ENCODE data around the gene MRPL14.
A peak's percentile ranks its signal among the peaks of the same experiment; 100 is the strongest.

The MRPL14 gene

DNA sequence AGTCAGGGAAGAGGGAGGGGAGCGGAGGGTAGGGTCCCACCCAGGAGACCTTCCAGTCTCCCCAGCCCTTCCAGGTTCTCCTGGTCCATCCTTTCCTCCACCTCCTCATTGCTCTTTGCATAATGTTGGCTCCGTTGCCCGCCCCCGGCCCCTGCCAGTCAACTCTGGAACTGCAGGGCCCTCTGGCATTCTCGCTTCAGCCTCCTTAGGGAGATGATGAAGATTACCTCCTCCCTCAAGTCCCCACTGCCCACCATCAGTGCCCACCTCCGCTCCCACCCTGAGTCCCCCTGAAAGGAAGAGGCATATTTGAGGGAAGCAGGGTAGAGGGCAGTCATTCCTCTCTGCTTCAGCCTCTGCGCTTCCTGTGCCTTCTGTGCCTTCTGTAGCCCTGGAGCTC, 8.6 kb upstream of the MRPL14 start:
- Histone ChIP-seq H3K27ac (ENCODE audit: insufficient read depth, low read depth, low read length, poor library complexity, severe bottlenecking) (no peak overlapping the region), H3K36me3 (ENCODE audit: control insufficient read depth, insufficient read depth, low read length) (peaks cover 5% of the 10 kb centered on the region), H3K27me3 (ENCODE audit: control insufficient read depth, insufficient read depth, low read length, poor library complexity, severe bottlenecking) (no peaks in the 10 kb centered on the region), H3K4me1 (ENCODE audit: control insufficient read depth, insufficient read depth, low read length) (peaks cover 27% of the 10 kb centered on the region), H3K4me3 (ENCODE audit: insufficient read depth, low read depth, low read length) (no peak overlapping the region), H3K9me3 (ENCODE audit: control insufficient read depth, low read length) (no peaks in the 10 kb centered on the region)
- 83 to 86% methylated on average over 7 of the region's 7 CpGs for WGBS, 2 experiments

DNA sequence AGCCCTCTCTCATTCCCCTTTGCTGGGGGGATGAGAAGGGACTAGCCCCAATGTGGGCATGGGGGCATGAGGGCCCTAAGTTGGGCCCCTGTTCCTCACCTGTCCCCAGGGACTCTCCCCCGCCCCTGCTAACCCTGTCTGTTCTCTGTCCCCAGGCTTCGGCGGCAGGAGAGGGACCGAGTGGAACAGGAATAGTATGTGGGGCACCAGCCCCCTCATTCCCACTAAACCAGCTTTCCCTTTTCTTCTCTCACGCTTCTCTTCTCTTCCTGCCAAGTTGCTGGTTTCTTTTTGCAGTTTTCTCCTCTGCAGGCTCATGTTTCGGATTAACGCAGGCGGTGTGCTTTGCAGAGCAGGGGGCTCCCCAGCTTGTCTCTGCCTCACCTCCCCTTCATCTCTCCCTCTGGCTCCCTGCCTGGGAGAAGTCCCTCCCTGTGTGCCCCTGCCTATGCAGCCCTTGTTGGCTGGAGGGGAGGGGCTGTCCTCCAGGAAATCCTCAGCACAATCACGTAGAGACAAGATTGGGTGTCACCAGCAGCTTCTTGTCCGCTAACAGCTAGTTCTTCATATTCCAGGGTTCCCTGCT, 8.0 kb upstream of the MRPL14 start:
- Histone ChIP-seq H3K27me3 (ENCODE audit: control insufficient read depth, insufficient read depth, low read length, poor library complexity, severe bottlenecking) (no peaks in the 10 kb centered on the region), H3K9me3 (ENCODE audit: control insufficient read depth, low read length) (no peaks in the 10 kb centered on the region), H3K27ac (ENCODE audit: insufficient read depth, low read depth, low read length, poor library complexity, severe bottlenecking) (no peak overlapping the region), H3K4me1 (ENCODE audit: control insufficient read depth, insufficient read depth, low read length) (peaks cover 27% of the 10 kb centered on the region), H3K4me3 (ENCODE audit: insufficient read depth, low read depth, low read length) (no peak overlapping the region), H3K36me3 (ENCODE audit: control insufficient read depth, insufficient read depth, low read length) (peaks cover 5% of the 10 kb centered on the region)
- WGBS, 2 experiments, result 80 to 83% methylated on average over 10 of the region's 10 CpGs

DNA sequence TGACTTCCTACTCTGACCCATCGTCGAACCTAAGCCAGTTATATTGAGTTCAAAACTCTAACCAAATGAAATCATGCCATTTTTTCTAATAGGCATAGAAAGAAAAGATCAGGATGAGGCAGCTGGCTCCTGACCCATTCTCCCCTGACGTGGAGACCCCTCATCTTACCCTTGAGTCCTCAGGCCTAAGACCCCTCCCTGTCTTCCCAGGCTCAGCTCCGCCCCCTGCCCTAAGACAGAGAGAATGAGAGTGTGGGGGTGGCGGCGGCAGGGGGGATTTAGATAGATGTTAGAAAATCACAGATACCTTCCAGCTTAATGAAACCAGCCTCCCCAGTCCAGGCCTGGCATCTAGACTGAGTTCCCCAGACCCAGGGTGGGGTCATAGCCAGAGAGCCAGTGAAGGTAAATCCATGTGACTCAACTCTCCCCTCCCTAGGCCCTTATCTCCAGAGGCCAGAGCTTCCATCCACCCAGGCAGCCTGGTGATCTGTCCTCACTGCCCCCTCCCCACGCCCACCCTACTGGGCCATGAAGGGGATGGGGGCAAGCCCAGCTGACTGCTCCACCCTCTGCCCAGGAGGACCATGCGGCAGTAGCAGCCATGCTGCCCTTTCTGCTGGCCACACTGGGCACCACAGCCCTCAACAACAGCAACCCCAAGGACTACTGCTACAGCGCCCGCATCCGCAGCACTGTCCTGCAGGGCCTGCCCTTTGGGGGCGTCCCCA, 6.9 kb upstream of the MRPL14 start:
- peak overlapping the region; percentile 12 for H3K27ac ChIP-seq (ENCODE audit: insufficient read depth, low read depth, low read length, poor library complexity, severe bottlenecking)
- no peaks in the 10 kb centered on the region for H3K9me3 ChIP-seq (ENCODE audit: control insufficient read depth, low read length)
- no peak overlapping the region for H3K4me3 ChIP-seq (ENCODE audit: insufficient read depth, low read depth, low read length)
- WGBS, 2 experiments, result 83% methylated on average over 9 to 12 of the region's 12 CpGs
- peaks cover 5% of the 10 kb centered on the region for H3K36me3 ChIP-seq (ENCODE audit: control insufficient read depth, insufficient read depth, low read length)
- H3K27me3 ChIP-seq (ENCODE audit: control insufficient read depth, insufficient read depth, low read length, poor library complexity, severe bottlenecking), result no peaks in the 10 kb centered on the region
- peaks cover 27% of the 10 kb centered on the region for H3K4me1 ChIP-seq (ENCODE audit: control insufficient read depth, insufficient read depth, low read length)

DNA sequence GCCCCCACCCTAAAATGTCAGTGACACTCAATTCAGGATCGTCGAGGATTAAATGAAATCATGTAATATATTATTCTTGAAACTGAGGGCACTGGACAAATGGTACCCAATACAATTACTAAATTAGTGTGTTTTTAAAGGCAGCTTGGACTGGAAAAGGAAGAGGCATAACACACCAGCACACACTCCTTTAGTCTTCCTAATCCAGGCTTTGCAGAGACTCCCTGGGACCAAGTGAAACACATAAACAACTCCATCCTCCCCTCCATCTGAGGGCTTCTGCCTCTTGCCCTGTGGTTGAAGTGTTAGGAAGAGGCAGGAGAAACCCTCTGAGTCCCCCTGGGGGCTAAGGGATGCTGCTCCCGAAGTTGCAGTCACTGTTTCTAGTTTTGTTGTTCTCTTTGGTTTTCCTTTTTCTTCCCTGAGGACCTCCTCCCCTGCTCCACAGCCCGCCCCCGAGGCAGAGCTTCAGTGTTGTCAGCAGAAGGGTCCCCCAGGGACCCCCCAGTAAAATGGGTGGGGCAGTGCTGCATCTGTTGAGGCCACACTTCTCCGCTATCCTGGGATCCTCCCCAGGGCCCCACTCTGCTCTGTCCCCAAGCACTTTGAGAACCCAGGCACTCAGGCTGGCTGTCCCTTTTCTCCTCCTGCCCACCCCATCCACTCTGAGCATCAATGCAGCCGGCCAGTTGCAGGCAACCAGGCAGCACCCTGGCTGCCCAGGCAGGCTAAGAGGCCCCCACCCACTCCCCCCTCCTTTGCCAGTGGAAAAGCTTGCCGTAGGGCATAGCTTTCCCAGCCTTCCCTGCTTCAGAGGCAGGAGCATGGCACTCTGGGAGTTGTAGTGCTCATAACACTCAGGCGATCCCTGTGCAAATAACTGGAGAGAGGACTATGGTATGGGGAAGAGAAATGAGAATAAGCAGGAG, 6.0 kb upstream of the MRPL14 start:
- Histone ChIP-seq H3K27me3 (ENCODE audit: control insufficient read depth, insufficient read depth, low read length, poor library complexity, severe bottlenecking) (no peaks in the 10 kb centered on the region), H3K4me3 (ENCODE audit: insufficient read depth, low read depth, low read length) (no peak overlapping the region), H3K9me3 (ENCODE audit: control insufficient read depth, low read length) (no peaks in the 10 kb centered on the region), H3K4me1 (ENCODE audit: control insufficient read depth, insufficient read depth, low read length) (peaks cover 27% of the 10 kb centered on the region), H3K27ac (ENCODE audit: insufficient read depth, low read depth, low read length, poor library complexity, severe bottlenecking) (peak overlapping the region; percentile 33), H3K36me3 (ENCODE audit: control insufficient read depth, insufficient read depth, low read length) (peaks cover 5% of the 10 kb centered on the region)
- 31 to 42% methylated on average over 7 to 9 of the region's 9 CpGs for WGBS, 2 experiments

DNA sequence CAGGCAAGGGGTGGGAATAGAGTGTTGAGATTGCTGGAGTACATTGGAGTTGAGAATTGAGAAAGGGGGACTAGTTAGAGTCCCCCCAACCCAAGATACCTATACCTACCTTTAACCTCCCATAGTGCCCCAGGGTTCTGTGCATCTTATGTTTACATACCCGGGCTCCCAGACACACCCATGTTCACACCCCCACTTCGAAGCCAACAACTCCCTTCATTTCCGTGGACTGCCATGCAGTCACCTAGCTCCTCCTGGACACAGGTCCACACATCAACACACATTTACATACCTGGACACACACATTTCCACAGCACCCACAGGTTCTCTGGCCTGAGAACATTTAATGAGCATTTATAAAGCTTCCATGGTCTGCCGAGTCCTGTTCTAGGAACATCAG, 5.2 kb upstream of the MRPL14 start:
- WGBS, 2 experiments, result 92 to 100% methylated on average over 4 of the region's 4 CpGs
- Histone ChIP-seq H3K27ac (ENCODE audit: insufficient read depth, low read depth, low read length, poor library complexity, severe bottlenecking) (no peak overlapping the region), H3K4me3 (ENCODE audit: insufficient read depth, low read depth, low read length) (no peak overlapping the region), H3K27me3 (ENCODE audit: control insufficient read depth, insufficient read depth, low read length, poor library complexity, severe bottlenecking) (no peaks in the 10 kb centered on the region), H3K9me3 (ENCODE audit: control insufficient read depth, low read length) (no peaks in the 10 kb centered on the region), H3K4me1 (ENCODE audit: control insufficient read depth, insufficient read depth, low read length) (peaks cover 27% of the 10 kb centered on the region), H3K36me3 (ENCODE audit: control insufficient read depth, insufficient read depth, low read length) (peaks cover 5% of the 10 kb centered on the region)

DNA sequence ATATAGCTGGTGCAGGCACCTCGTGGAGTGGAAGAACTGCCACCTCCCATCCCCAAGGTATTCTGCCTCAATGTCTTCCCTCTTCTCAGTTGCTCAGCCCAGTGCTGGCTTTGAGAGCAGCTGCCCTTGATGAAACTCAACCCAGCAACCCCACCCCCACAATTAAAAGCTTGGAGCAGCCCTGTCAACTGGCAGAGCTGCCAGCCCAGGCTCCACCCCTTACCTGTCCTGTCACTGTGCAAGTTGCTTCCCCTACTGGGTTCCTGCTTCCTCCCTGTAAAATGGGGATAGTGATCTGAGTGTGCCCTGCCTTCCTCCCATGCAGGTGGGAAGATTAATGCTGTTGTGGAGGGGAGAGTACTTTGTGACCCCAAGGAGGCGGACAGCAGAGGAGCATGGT, 4.6 kb upstream of the MRPL14 start:
- H3K36me3 ChIP-seq (ENCODE audit: control insufficient read depth, insufficient read depth, low read length), result peaks cover 5% of the 10 kb centered on the region
- no peak overlapping the region for H3K27ac ChIP-seq (ENCODE audit: insufficient read depth, low read depth, low read length, poor library complexity, severe bottlenecking)
- H3K27me3 ChIP-seq (ENCODE audit: control insufficient read depth, insufficient read depth, low read length, poor library complexity, severe bottlenecking), result no peaks in the 10 kb centered on the region
- 86 to 88% methylated on average over 2 of the region's 2 CpGs for WGBS, 2 experiments
- H3K9me3 ChIP-seq (ENCODE audit: control insufficient read depth, low read length), result no peaks in the 10 kb centered on the region
- H3K4me1 ChIP-seq (ENCODE audit: control insufficient read depth, insufficient read depth, low read length), result peaks cover 27% of the 10 kb centered on the region
- H3K4me3 ChIP-seq (ENCODE audit: insufficient read depth, low read depth, low read length), result no peak overlapping the region

DNA sequence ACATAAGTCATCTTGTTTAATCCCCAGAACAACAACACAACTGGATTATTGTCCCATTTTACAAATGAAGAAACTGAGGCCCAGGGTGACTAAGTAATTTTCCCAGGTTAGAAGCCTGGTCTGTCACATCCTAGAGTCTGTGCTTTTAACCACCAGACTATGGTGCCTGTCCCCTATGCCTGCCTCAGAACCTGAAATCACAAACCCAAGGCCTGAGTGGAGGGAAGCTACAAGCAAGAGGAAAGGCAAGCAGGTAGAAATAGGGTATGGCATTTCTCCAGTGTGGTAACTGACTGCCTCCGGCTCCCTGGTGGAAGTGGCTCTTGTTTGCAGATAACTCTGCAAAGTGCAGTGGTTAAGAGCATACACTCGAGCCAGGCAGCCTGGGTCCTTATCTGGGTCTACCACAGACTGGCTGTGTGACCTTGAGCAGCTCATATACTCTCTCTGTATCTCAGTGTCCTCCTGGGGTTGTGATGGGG, 2.6 kb upstream of the MRPL14 start:
- Histone ChIP-seq H3K27ac (ENCODE audit: insufficient read depth, low read depth, low read length, poor library complexity, severe bottlenecking) (no peak overlapping the region), H3K36me3 (ENCODE audit: control insufficient read depth, insufficient read depth, low read length) (peaks cover 4% of the 10 kb centered on the region), H3K4me3 (ENCODE audit: insufficient read depth, low read depth, low read length) (no peak overlapping the region), H3K4me1 (ENCODE audit: control insufficient read depth, insufficient read depth, low read length) (peaks cover 40% of the 10 kb centered on the region), H3K27me3 (ENCODE audit: control insufficient read depth, insufficient read depth, low read length, poor library complexity, severe bottlenecking) (no peaks in the 10 kb centered on the region), H3K9me3 (ENCODE audit: control insufficient read depth, low read length) (no peaks in the 10 kb centered on the region)
- 93 to 96% methylated on average over 2 of the region's 2 CpGs for whole genome bisulfite sequencing, 2 experiments

DNA sequence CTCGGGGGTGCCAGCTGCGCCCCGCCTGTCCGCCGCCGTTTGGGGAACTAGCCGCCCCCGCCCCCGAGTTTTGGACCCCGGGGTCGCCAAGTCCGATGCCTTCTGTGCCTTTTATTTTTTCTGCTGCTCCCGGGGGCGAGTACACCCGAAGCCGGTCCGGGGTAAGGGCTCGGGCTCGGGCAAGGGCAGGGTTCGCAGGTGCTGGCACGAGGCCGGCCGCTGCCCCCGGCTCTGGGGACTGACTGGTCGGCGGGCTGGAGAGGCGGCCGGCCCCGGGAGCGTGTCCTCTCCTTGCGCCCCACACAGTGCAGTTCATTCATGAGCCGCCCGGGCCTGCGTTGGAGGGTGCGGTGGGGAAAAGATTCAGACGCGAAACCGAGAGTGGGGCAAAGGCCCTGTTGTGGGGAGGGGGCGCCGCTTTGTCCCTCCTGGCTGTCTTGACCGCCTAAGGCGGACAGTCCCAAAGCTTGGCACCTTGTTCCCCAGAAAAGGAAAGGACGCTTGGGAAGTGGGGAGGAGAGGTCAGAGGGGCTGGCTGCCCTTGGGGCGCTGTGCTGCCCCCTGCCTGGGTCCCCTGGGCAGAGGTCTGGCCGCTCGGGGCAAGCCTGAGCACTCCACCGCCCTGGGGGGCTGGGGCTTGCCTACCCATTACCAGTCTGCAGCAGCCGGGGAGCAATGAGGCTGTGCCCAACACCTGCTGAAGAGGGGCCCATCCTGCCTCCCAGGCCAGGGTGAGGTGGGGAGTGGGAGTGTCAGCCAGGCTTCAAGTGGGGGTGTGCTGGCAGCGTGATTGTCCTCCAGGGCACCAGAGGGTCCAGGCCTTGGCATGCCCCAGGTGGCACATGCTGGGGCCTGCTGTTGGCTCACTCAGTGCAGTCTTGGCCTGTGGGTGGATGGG, 1.0 kb upstream of the MRPL14 start:
- Histone ChIP-seq H3K9me3 (ENCODE audit: control insufficient read depth, low read length) (no peaks in the 10 kb centered on the region), H3K27me3 (ENCODE audit: control insufficient read depth, insufficient read depth, low read length, poor library complexity, severe bottlenecking) (no peaks in the 10 kb centered on the region), H3K4me1 (ENCODE audit: control insufficient read depth, insufficient read depth, low read length) (peaks cover 30% of the 10 kb centered on the region), H3K36me3 (ENCODE audit: control insufficient read depth, insufficient read depth, low read length) (no peaks in the 10 kb centered on the region), H3K4me3 (ENCODE audit: insufficient read depth, low read depth, low read length) (peak overlapping the region; percentile 82), H3K27ac (ENCODE audit: insufficient read depth, low read depth, low read length, poor library complexity, severe bottlenecking) (no peak overlapping the region)
- WGBS, 2 experiments, result 5% methylated on average over 49 of the region's 49 CpGs

DNA sequence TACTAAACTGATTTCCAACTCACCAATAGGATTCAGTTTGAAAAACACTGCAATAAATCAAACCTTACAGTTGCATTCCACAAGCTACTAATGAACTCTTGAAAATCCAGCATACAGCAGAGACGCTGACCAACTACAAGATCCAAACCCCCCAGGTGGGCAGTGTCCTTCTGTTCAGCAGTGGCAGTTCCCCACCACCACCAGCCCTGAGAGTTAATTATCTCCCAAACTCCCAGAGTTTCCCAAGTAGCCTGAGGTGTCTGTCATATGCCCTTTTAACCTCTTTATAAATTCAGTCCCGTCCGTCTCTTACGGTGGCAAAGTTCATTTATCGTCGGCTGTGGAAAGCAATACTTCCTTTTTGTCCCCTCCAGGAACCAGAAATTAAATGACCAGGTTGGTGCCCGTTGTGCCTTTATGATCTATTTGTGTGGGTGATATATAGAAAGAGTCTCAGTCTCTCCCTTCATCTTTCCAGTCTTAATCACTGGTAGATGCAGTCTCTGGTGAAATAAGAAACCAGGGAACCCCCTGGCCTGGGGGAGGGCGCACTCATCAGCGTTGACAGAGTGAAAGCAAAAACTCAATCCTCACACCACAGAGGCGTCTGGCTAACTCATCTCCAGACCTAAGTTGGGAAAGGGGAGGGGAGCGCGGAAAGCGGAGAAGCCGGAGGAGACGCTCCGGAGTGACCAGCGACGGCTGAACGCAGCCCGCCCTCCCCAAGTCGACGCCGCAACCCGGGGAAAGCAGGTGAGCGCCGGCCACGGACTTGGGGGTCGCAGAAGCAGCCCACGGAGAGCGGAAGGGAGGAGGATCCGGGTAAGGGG, 717 bp downstream of the MRPL14 start:
- Histone ChIP-seq H3K36me3 (ENCODE audit: control insufficient read depth, insufficient read depth, low read length) (no peaks in the 10 kb centered on the region), H3K27me3 (ENCODE audit: control insufficient read depth, insufficient read depth, low read length, poor library complexity, severe bottlenecking) (no peaks in the 10 kb centered on the region), H3K4me3 (ENCODE audit: insufficient read depth, low read depth, low read length) (peak overlapping the region; percentile 82), H3K4me1 (ENCODE audit: control insufficient read depth, insufficient read depth, low read length) (peaks cover 29% of the 10 kb centered on the region), H3K9me3 (ENCODE audit: control insufficient read depth, low read length) (no peaks in the 10 kb centered on the region), H3K27ac (ENCODE audit: insufficient read depth, low read depth, low read length, poor library complexity, severe bottlenecking) (peak overlapping the region; percentile 65)
- 3% methylated on average over 31 of the region's 31 CpGs for WGBS, 2 experiments
